GM11168 (cell line): ENCODE data around the gene AOC2.
"Not testable (repeated sequence)": the region's sequence is repeated elsewhere in the genome, so short reads cannot be mapped to it uniquely, and the experiment has no call there.

Experiments used
- in situ Hi-C: fragments of 300-500 bp; cut with MboI; formaldehyde crosslinking; loops from one replicate; pipeline ENCODE4 v1.12.0; 2022; ENCODE audit warnings: low sequenced_read_pairs; ENCODE audit not compliant: unreplicated experiment

Gene AOC2

DNA sequence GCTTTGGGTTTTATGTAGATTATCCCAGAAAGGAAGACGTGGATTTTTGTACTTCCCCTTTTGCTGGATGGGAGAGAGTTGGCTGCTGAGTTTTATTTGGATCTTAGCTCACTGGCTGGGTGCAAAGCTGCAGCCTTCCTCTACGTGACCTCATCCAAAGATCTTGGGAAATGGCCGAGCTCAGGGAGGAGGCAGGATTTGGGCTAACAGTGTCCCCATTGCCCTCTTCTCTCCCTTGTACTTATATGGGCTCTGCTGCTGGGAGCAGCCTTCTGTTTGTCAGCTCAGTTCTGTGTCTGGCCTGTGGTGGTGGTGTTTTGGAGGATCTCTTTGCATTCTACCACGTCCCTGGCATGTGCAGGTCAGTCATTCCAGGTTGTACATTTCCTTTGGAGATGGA lies 8.6 kb downstream of the AOC2 start:
- in situ Hi-C loops, result no loop called here

DNA sequence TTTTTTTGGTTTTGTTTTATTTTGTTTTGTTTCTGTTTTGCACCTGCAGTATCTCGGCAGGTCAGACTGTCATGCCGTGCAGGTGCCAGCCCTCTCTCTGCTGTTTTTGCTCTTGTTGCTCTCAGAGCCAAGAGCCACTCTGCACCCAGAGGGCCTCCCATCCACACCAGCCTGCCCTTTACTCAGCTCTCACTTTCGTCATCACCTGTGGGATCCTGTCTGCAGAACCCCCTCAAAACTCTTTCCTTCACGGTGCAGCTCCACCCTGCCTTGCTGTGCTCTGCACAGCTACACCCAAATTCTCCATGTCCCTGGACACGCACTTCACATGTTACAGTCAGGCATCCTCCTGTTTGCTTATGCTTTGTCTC lies 9.2 kb downstream of the AOC2 start:
- in situ Hi-C loops, result no loop called here

DNA sequence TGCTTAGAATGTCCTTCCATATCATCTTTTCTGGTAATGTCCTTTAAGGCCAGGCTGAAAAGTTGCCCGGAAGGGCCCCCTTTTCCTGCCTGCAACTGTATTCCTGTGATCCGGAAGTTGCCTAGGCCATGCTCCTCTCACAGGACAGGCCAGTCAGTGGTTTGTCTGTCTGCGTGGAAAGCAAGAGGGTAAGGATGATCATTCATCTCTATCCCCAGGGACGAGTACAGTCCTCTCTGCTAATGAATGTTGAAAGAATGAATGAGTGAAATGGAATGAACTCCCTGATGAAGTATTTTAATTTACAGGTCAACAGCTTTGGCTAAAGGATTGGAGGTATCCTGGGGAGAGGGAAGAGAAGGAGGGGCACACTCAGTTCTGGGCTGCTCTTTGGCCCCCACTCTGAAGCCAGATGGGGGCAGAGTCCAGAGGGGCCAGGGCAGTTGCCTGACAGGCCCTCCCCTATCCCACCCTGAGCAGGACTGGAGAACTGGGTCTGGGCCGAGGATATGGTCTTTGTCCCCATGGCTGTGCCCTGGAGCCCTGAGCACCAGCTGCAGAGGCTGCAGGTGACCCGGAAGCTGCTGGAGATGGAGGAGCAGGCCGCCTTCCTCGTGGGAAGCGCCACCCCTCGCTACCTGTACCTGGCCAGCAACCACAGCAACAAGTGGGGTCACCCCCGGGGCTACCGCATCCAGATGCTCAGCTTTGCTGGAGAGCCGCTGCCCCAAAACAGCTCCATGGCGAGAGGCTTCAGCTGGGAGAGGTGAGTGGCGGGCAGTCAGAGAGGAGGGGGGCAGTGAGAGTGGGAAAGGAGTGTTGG lies 9.8 kb downstream of the AOC2 start:
- in situ Hi-C loops, result no loop called here

- in situ Hi-C loops, result no loop called here
Observed at GRCh38 chr17:42855048-42855596, 10.7 kb downstream of the AOC2 start.

DNA sequence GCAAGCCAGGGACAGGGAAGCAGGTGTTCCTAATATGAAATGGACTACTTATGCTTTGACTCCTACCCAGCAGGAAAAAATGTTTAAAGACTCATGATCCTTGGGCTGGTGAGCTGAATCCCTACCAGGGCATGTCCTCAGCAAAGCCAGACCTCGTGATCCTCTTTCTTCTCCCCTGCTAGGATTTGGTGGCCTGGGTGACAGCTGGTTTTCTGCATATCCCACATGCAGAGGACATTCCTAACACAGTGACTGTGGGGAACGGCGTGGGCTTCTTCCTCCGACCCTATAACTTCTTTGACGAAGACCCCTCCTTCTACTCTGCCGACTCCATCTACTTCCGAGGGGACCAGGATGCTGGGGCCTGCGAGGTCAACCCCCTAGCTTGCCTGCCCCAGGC lies 11.7 kb downstream of the AOC2 start:
- in situ Hi-C loops, result not testable (repeated sequence)

DNA sequence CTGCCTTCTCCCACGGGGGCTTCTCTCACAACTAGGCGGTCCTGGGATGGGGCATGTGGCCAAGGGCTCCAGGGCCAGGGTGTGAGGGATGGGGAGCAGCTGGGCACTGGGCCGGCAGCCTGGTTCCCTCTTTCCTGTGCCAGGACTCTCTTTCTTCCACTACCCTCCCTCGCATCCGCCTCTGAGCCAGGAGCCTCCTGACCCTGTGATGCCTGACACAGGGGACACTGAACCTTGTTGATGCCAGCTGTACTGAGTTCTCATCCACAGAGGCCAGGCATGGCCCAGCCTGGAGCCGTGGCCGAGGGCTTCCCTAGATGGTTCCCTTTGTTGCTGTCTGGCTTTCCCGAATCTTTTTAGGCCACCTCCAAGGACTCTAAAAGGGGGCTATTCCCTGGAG lies 12.1 kb downstream of the AOC2 start:
- in situ Hi-C loops, result not testable (repeated sequence)

- in situ Hi-C loops, result no loop called here
Observed at GRCh38 chr17:42857389-42857788, 13.0 kb downstream of the AOC2 start.

GRCh38 chr17:42865638-42866094 lies 21.3 kb downstream of the AOC2 start:
- in situ Hi-C loops, result no loop called here

GRCh38 chr17:42866216-42866615 lies 21.8 kb downstream of the AOC2 start:
- in situ Hi-C loops, result no loop called here

- in situ Hi-C loops, result no loop called here
Observed at GRCh38 chr17:42866631-42867575, 22.5 kb downstream of the AOC2 start.

GRCh38 chr17:42867694-42868261 lies 23.4 kb downstream of the AOC2 start:
- in situ Hi-C loops, result not testable (repeated sequence)

- in situ Hi-C loops, result no loop called here
Observed at GRCh38 chr17:42868338-42868737, 24.0 kb downstream of the AOC2 start.

- in situ Hi-C loops, result no loop called here
Observed at GRCh38 chr17:42871647-42872046, 27.3 kb downstream of the AOC2 start.

GRCh38 chr17:42872251-42872965 lies 28.0 kb downstream of the AOC2 start:
- in situ Hi-C loops, result no loop called here

GRCh38 chr17:42873315-42873714 lies 28.9 kb downstream of the AOC2 start:
- in situ Hi-C loops, result no loop called here

DNA sequence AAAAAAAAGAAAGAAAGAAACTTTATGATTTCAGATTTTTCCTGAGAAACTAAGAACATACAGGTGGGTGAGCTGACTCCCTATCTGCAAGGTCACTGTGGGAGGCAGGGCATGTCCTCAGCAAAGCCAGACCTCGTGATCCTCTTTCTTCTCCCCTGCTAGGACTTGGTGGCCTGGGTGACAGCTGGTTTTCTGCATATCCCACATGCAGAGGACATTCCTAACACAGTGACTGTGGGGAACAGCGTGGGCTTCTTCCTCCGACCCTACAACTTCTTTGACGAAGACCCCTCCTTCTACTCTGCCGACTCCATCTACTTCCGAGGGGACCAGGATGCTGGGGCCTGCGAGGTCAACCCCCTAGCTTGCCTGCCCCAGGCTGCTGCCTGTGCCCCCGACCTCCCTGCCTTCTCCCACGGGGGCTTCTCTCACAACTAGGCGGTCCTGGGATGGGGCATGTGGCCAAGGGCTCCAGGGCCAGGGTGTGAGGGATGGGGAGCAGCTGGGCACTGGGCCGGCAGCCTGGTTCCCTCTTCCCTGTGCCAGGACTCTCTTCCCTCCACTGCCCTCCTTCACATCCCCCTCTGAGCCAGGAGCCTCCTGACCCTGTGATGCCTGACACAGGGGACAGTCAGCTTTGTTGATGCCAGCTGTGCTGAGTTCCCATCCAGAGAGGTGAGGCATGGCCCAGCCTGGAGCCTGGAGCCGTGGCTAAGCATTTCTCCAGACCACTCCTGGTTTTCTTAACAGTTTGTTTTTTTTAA lies 29.7 kb downstream of the AOC2 start:
- in situ Hi-C loops, result not testable (repeated sequence)

- in situ Hi-C loops, result no loop called here
Observed at GRCh38 chr17:42877037-42877436, 32.7 kb downstream of the AOC2 start.

GRCh38 chr17:42878123-42878880 lies 33.9 kb downstream of the AOC2 start:
- in situ Hi-C loops, result no loop called here
